Measurements from ENCODE around the gene NCBP3.

DNA sequence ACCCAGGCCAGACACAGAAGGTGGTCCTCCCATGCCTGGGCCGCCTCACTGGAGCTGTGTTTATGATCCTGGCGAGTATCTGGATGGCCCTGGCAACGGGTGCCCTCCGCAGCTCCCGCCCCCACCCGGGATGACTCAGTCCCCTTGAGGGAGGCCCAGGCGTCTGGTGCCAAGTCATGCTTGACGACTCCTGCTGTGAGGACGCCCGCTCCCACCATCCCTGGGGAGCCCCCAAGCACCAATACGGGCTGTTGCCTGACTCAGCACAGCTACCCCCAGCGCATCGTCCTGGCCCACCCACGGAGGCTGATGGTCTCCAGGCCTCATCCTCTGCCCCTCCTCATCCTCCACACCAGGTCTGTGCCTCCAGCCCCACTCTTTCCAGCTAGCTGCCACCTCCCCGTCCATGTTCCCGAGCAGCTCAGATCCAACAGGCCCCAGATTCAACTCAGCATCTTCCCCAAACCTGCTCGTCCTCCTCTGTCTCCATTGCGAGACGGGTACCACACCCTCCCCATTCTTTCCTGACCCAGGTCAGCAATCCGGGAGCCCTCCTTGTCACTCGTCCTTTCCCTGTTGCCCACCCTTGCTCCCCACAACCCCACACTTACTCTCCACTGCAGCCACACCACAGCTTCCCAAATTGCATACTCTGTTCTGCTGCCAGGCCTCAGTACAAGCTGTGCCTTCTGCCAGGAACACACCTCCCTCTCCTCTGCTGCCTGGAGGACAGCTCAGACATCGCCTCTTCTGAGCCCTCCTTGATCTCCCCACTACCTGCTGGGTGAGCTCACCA is 44.2 kb upstream of the NCBP3 start:
- TF ChIP-seq, protein P1, sequence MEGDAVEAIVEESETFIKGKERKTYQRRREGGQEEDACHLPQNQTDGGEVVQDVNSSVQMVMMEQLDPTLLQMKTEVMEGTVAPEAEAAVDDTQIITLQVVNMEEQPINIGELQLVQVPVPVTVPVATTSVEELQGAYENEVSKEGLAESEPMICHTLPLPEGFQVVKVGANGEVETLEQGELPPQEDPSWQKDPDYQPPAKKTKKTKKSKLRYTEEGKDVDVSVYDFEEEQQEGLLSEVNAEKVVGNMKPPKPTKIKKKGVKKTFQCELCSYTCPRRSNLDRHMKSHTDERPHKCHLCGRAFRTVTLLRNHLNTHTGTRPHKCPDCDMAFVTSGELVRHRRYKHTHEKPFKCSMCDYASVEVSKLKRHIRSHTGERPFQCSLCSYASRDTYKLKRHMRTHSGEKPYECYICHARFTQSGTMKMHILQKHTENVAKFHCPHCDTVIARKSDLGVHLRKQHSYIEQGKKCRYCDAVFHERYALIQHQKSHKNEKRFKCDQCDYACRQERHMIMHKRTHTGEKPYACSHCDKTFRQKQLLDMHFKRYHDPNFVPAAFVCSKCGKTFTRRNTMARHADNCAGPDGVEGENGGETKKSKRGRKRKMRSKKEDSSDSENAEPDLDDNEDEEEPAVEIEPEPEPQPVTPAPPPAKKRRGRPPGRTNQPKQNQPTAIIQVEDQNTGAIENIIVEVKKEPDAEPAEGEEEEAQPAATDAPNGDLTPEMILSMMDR (IDR thresholded peaks at IDR 0.05; ENCODE audit: extremely low read depth in 1 of 2, insufficient read depth in 1 of 2, low read depth in 1 of 2, low read length in 2 of 2), result no peak
- TF ChIP-seq POLR2A (IDR thresholded peaks at IDR 0.05; ENCODE audit: low read depth, low read length), result no peak
- TF ChIP-seq, protein P2, sequence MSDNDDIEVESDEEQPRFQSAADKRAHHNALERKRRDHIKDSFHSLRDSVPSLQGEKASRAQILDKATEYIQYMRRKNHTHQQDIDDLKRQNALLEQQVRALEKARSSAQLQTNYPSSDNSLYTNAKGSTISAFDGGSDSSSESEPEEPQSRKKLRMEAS (IDR thresholded peaks at IDR 0.05; ENCODE audit: insufficient read depth, insufficient read length), result no peak

Data from endothelial cell of umbilical vein (primary cell).